ENCODE measurements around the gene ICE1. TPM values are rescaled to one million over a fixed set of nuclear protein-coding genes. Genes with fewer than 3 reads are reported as not detected.

The ICE1 gene
- 27.9 and 28.7 TPM in 2 replicates for total RNA-seq

GRCh38 chr5:5421961-5422818 is at the start of gene ICE1:
TSS of gene ICE1 (plus strand) at chr5:5422677. CDS start at chr5:5422916, 239 bp downstream.

Measured in placental epithelial cell (primary cell).